GM18517 (cell line): ENCODE measurements around the gene TGFBR3.

Experiments
- ATAC-seq: cut with Tn5 transposase; IDR thresholded peaks from one replicate; pipeline ENCODE4 v1.9.1; 2021; ENCODE audit warnings: mild to moderate bottlenecking, moderate library complexity; ENCODE audit not compliant: unreplicated experiment

The TGFBR3 gene

DNA sequence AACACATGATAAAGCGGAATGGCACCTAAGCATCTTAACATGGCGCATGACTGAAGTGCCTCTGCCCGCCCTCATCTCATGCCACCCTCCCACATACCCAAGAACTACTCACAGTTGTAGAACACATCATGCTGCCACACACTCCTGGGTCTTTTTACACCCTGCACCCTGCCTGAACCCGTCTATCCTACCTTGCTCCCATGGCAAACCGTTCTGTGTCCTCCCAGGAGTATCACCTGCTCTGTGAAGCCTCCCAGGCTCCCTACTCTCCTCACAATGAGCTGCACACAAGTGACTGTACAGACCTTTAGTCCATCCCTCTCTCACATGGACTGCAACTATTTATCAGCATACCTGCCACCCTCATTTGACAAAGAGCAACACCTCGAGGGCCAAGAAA is 144.0 kb downstream of the TGFBR3 start:
- ATAC-seq = no peak

DNA sequence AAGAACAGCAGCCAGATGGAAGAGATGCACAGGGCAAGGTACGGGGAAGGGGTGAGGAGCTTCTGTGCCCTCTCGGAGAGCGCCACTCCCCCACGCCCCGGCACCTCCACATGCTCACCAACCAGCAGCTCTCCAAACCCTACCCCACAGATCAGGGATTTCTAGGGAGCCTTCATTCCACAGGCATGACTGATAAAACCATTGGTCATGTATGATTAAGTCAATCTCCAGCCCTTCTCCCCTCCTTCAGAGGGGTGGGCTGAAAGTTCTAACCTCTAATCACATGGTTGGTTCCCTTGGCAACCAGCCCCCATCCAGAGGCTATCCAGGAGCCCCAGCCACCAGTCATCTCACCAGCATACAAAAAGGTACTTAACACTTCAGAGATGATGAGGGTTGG is 144.7 kb downstream of the TGFBR3 start:
- no peak for ATAC-seq

DNA sequence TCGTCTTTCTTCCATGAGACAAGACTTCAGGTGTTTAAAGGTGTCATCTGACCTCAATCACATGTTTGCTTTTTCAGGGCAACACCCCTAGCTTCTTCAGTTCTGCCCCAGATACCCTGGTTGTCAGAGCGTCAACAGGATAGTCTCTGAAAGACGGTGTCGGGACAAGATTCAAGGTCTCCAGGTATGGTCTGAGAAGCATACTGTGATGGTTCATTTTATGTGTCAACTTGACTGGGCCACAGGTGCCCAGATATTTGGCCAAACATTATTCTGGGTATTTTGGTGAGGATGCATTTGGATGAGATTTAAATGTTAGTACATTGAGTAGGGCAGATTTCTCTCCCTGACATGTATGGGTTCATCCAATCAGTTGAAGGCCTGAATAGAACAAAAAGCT is 148.3 kb downstream of the TGFBR3 start:
- no peak for ATAC-seq

DNA sequence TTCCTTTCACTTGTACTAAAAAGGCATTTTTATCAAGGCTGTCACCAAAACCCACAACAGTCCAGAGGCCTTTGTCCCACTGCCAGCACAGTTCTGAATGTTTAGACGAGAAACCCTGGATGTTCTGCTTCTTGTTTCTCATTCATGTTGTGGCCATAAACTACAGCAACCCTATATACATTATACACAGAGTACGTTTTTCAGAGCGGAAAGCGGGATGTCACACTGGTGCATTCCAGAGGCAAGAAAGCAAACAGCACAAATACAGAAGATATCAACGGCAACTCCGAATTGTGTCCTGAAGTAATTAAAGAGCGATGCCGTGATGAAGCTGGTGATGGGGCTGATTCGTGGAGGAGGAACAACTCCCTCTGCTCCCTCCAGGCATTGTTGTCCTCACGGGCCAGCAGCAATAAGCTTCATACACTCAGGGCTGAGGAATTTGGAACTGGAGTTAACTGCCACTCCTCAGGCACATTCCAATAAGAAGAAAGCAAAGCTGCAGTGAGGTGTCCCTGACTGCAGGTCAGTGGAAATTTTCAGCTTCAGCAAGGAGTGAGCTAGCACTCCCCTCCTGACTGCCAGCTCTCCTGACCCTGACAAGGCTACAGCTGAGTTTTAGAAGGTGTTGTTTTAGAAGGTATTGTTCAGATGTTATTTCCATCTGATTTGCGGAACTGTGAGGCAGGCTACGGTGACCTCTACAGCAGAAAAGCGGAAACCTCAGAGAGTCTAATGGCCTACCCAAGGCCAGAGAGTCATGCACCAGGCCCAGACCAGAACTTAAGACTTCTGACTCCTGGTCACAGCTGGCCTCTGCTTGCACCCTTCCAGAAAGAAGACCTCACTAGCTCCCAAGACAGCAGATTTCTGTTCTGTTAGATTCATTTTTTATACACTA is 149.0 kb downstream of the TGFBR3 start:
- no peak for ATAC-seq

GRCh38 chr1:91736146-91736714 is 149.7 kb downstream of the TGFBR3 start:
- ATAC-seq = no peak

GRCh38 chr1:91735266-91735845 is 150.6 kb downstream of the TGFBR3 start:
- ATAC-seq = no peak

GRCh38 chr1:91734761-91735160 is 151.2 kb downstream of the TGFBR3 start:
- no peak for ATAC-seq

- no peak for ATAC-seq
Measured at GRCh38 chr1:91733108-91733710, 152.7 kb downstream of the TGFBR3 start.

GRCh38 chr1:91732291-91733107 is 153.5 kb downstream of the TGFBR3 start:
- ATAC-seq = no peak

DNA sequence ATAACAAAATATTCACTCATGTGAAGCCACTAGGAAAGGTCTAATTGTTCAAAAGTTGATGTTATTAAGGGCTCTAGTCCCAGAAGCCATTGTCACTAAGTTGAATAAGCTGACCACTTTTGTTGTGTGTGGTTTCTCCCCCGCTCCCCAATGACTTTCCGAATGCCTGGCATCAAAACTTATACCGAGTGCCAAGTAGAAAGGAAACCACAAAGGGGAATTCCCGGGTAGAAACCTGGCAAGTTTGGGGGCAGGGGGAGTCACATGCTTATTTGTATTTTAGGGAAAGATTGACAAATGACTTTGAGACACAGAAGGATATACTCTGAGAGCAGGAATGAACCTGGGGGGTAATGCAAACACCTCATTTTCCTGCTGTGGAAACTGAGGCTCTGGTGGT is 154.1 kb downstream of the TGFBR3 start:
- no peak for ATAC-seq

DNA sequence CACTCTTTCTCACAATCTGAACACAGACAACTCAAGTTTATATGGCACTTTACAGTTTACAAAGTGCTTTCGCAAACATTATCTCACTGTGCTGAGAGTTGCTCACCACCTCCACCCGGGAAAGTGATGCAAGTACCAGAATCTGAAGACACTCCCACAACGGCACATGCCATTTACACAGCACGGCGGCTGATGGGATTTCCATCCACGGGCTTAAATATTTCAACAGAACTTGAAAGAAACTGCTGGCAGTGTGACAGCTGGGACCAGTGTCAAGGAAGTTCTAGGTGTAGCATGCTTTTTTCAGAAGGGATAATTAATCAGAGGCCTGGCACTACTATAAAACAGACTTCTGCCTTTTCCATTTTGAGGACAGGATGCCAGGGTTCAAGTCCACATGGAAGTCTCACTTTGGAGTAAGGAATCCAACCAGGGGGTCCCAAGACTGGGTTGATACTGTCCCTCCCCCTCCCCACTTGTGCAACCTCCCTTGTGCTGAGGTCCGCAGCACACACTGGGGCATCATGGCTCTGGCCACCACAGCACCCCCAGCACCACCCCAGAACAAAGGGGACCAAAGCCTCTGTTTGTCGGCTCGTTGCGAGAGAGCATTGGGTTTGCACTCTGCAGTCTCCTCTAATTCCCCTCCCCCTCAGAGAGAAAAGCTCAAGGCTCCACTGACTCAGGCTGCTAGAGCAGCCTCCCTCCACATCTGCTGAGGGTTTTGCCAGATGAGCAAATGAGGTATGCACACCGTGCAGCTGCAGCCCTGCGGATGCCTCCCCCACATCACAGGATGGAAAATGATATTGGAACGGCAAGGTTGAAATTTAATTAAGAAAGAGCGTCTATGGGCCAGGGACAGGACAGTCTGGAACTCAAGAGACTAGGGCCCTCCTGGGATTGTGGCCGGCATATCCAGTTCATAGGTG is 154.9 kb downstream of the TGFBR3 start:
- ATAC-seq = no peak

GRCh38 chr1:91729621-91730358 is 156.2 kb downstream of the TGFBR3 start:
- no peak for ATAC-seq

DNA sequence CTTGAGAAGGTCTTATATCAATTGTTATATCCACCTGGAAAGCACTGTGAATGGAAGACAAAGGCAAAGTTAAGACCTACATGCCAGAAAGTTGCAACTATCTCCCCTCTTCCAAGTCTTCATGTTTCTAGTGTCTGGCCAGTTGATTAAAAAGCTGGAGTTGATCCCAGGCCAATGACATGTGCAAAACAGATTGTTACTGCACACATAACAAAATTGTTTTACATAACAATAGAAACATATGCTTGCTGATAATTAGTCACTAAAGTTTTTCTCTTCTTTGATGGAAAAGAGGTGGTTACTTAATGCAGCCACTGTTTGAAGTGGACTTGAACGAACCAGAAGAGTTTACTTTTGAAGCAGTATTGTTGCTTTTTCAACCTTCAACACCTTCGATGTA is 158.2 kb downstream of the TGFBR3 start:
- no peak for ATAC-seq

- ATAC-seq = no peak
Measured at GRCh38 chr1:91725989-91726721, 159.8 kb downstream of the TGFBR3 start.

- no peak for ATAC-seq
Measured at GRCh38 chr1:91725618-91725988, 160.3 kb downstream of the TGFBR3 start.

DNA sequence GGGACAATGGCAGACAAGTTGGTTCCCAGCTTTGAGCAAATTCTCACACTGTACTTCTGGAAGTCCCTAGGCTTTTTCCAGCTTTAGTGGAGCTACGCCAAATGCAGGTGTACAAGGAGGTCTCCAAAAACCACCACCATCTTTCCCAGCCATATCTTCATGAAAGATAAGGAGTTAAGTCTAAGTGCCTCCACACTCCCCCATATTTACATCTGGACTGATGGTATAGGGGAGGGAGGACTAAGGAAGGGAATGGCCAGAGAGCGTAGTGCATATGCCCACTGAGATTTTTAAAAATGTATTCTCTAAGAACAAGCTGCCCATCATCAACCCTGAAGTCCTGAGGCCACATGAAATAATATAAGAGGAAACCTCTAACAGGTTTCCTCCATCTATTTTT is 161.3 kb downstream of the TGFBR3 start:
- ATAC-seq = no peak

DNA sequence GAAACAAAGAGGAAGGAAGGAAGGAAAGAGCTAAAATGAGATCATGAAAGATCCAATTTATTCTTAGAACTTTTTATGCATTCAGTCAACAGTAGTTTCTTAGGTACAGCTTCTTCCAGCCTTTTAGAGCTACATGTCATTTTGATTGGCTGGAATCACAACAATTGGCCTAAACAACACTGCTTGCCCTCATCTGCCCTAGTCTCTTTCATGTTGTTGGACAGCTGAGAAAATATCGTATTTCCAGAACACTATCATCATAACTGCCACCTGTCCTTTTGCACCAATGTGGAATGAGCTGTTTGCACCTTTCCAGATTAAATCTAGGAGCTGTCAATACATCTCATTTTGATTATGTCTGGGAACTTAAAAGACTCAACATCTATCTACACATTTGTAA is 161.7 kb downstream of the TGFBR3 start:
- ATAC-seq = no peak

GRCh38 chr1:91720044-91720443 is 165.9 kb downstream of the TGFBR3 start:
- no peak for ATAC-seq

DNA sequence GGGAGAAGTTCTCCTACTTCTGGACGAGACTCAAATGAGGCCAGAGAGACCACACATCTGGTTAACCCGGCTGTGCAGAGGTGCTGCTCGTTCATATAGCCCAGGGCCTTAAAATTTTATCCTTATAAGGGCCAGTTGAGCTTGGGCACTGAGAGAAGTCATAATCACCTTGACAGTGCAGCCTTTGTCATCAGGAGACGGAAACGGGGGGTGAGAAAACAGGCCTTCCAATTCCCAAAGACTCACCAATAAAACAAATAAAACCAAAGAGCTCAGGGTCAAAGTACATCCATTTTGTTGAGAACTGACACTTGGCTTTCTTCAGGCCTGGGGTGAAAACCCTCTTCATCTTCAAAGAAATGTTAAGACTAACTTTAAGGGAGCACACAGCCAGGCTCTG is 167.1 kb downstream of the TGFBR3 start:
- no peak for ATAC-seq
